Subcutaneous adipose tissue (tissue), 4 donors: ENCODE data around the gene PRSS38. TPM values are rescaled to one million over a fixed set of nuclear protein-coding genes. Genes with fewer than 3 reads are reported as not detected.

Experiments
- total RNA-seq, 4 donors: library from RNA; depleted of rRNA; stranded (reverse); fragments of >200 nt; gene quantifications; one replicate each; pipeline ENCODE4 v1.1.0, GENCODE V29; 2016
- TF ChIP-seq, protein P1 (sequence below): fragments of 450-650 bp; IDR thresholded peaks from one replicate; pipeline ENCODE4 v1.5.1; 2016; ENCODE audit warnings: low read depth, mild to moderate bottlenecking, control low read depth, antibody characterized with exemption, moderate library complexity

PRSS38 gene
- total RNA-seq, 4 donors from 2014 or later = not detected

DNA sequence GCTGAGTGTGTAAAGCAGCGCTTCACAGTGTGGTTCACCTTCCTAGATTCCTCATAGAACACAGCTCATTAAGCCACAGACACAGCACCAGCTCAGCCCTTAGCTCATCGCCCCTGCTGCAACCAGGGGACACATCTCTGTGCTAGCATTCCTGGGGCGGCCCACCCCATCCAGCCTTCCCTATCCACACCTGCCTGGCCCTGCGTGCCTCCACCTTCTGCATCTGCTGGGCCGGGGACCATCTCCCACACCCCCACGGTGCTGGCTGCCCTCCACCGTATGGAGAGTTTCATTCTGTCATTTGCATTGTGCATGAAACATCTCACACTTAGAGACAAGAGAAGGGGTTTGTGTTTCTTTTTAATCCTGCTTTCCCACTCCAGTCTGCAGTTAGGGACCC is 35.8 kb upstream of the PRSS38 start:
- TF ChIP-seq, protein P1, sequence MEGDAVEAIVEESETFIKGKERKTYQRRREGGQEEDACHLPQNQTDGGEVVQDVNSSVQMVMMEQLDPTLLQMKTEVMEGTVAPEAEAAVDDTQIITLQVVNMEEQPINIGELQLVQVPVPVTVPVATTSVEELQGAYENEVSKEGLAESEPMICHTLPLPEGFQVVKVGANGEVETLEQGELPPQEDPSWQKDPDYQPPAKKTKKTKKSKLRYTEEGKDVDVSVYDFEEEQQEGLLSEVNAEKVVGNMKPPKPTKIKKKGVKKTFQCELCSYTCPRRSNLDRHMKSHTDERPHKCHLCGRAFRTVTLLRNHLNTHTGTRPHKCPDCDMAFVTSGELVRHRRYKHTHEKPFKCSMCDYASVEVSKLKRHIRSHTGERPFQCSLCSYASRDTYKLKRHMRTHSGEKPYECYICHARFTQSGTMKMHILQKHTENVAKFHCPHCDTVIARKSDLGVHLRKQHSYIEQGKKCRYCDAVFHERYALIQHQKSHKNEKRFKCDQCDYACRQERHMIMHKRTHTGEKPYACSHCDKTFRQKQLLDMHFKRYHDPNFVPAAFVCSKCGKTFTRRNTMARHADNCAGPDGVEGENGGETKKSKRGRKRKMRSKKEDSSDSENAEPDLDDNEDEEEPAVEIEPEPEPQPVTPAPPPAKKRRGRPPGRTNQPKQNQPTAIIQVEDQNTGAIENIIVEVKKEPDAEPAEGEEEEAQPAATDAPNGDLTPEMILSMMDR = no peak

DNA sequence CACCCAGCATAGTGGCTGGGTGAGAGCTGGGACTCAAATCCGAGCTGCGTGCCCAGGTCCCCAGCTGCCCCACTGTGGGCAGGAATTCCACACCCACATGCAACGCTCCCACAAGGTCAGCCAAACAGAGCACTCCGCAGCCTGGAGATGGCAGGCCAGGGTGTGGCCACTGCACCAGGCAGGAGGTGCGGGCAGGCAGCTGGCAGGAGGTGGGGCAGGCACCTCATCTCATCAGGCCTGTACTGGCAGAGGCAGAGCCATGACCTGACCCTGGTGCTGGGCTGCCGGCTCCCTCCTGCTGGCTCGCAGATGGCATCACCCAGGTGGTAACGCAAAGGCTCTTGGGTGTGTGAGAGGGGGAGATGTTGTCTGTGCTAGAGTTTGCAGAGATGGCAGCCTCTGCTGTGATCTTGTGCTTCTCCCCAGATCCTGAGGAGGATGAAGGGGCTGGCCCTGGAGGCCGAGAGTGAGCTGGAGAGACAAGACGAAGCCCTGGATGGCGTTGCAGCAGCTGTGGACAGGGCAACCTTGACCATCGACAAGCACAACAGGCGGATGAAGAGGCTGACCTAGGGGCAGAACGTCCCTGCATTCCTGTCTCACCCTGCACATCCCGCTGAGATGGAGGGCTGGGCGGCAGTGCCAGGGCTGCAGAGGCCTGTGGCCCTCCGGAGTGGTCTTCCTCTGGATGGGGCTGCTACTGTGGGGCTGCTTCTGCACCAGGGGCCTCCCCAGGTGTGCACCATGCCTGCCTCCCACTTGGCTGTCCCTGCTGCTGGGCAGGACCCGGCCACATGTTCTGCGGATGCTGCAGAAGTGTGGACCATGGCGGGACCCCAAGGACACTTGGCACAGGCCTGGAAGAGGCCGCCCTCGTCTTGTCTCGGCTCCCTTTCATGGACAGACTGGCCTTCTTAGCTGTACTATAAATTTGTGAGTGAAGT is 35.1 kb upstream of the PRSS38 start:
- TF ChIP-seq, protein P1 = no peak

DNA sequence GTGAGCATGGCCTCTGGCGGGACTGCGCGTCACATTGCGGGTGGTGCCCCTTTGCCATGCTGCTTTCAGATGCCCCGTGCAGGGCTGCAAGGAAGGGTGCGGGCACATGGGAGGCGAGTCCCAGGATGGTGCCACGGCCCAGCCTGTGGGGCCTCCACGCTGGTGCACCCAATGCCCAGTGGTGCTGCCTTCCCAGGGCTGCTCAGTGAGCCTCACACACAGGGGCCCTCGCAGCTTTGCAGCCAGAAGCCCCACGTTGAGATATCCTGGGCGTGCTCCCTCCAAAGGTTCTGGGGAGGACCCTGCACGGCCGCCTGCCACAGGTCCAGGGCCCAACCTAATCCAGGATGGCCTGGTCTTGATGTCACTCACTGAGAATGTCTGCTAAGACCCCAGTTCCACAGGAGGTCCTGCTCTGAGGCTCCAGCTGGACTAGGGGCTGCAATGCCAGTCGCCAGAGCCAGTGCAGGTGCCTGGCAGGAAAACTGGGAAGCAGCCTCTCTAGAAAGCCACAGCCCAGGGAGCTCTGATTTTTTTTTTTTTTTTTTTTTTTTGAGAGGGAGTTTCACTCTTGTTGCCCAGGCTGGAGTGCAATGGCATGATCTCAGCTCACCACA is 34.1 kb upstream of the PRSS38 start:
- TF ChIP-seq, protein P1 = no peak

DNA sequence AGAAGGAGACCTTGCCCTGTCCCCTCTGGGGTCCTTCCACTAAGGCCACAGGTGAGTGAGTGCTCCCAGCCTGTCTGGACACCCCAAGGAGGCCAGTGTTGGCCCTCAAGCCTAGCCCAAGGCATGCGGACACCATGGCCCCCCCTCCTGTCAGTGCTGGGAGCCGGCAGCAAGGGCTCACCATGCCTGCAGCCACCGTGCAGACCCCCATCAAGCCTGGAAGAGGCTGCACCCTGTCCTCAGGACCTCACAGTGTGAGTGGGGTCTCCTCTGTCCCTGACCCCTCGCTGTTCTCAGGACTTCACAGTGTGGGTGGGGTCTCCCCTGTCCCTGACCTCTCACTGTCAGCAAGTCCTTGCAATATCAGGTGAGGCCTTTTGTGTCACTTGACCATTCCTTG is 33.2 kb upstream of the PRSS38 start:
- TF ChIP-seq, protein P1 = no peak

DNA sequence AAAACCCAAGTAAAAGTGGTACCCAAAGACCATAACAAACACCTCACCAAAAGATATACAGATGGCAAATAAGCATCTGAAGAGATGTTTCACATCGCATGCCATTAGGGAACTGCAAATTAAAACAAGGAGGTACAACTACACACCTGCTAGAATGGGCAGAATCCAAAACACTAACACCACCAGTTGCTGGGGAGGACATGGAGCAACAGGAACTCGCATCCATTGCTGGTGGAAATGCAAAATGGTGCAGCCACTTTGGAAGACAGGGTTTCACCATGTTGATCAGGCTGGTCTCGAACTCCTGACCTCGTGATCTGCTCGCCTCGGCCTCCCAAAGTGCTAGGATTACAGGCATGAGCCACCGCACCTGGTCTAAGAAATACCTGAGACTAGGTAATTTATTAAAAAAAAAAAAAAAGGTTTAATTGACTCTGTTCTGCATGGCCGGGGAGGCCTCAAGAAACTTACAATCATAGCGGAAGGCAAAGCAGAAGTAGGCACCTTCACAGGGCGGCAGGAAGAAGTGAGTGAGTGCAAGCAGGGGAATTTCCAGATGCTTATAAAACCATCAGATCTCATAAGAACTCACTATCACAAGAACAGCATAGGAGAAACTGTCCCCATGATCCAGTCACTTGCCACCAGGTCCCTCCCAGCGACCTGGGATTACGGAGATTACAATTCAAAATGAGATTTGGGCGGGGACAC is 30.2 kb upstream of the PRSS38 start:
- TF ChIP-seq, protein P1 = no peak

DNA sequence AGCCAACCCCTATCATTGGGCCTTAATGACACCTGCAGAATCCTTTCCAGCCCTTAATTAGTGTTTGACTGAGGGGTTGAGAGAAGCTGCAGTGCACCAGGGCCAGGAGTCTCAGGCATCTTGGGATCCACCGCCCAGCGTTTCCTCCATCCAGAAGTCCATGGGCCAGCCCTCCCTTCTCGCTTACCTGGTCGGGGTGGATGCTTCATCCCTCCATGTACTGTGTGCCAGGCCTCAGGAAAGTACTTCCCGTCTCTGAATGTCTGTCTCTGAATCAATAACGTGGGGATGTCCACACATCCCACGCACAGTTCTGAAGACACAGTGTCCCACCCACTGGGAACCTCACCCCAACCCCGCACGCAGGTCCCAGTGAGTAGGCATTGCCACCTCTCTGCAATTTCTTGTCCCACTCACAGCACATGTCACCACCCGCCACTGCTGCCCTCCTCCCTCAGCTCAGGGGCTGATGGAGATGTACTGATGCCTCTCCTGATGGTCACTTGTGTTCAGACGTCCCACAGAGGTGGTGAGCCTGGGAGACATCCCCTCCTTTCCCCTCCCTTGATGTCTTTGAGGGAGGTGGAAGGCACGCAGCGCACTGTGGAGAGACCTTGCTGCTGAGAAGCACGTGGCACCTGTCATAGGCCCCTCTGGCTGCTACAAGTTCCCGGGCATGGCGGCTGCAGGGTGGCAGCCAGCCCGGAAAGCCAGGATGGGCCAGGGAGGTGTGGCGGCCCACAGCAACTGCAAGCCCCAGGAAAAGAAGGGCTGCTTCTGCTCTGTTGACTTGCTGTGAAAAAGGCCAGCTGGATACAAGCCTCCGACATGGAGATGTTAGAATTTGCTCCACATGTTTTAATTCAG is 29.4 kb upstream of the PRSS38 start:
- TF ChIP-seq, protein P1 = no peak
